Osteoblast (primary cell): ENCODE measurements around the gene PUM2. TPM values are rescaled to one million over a fixed set of nuclear protein-coding genes. Genes with fewer than 3 reads are reported as not detected.
"Not testable (repeated sequence)": the region's sequence is repeated elsewhere in the genome, so short reads cannot be mapped to it uniquely, and the experiment has no call there.

ENCODE experiments used
- DNase-seq: peaks from one replicate; pipeline ENCODE4 v3.0.0; 2011; ENCODE audit warnings: low spot score, mixed read lengths; ENCODE audit not compliant: insufficient read length; ENCODE audit errors: missing footprints
- H2AFZ ChIP-seq: 2 replicates; pipeline ENCODE4 v1.6.0; 2011; ENCODE audit warnings: mild to moderate bottlenecking, low read length
- H3K27ac ChIP-seq: 2 replicates; pipeline ENCODE4 v1.5.1; 2011; ENCODE audit warnings: mild to moderate bottlenecking, low read depth, low read length, moderate library complexity
- H3K27me3 ChIP-seq: 2 replicates; pipeline ENCODE4 v1.6.0; 2012; ENCODE audit warnings: mild to moderate bottlenecking, control low read depth, inconsistent platforms, low read length, moderate library complexity; ENCODE audit not compliant: insufficient read depth
- H3K36me3 ChIP-seq: 2 replicates; pipeline ENCODE4 v1.5.1; 2011; ENCODE audit warnings: mild to moderate bottlenecking, low read length, control low read depth, moderate library complexity; ENCODE audit not compliant: insufficient read depth
- H3K4me1 ChIP-seq: 2 replicates; pipeline ENCODE4 v1.5.1; 2011; ENCODE audit warnings: mild to moderate bottlenecking, low read length, control low read depth, moderate library complexity; ENCODE audit not compliant: insufficient read depth
- H3K4me2 ChIP-seq: 2 replicates; pipeline ENCODE4 v1.6.0; 2011; ENCODE audit warnings: mild to moderate bottlenecking, low read length; ENCODE audit not compliant: insufficient read depth
- H3K4me3 ChIP-seq: fragments of 200-600 bp; sonication (generic); 3 replicates; pipeline ENCODE4 v1.5.1; 2012; ENCODE audit warnings: mild to moderate bottlenecking, low read length, inconsistent platforms; ENCODE audit not compliant: insufficient read depth
- H3K79me2 ChIP-seq: 2 replicates; pipeline ENCODE4 v1.6.0; 2012; ENCODE audit warnings: mild to moderate bottlenecking, low read length, control low read depth, inconsistent platforms; ENCODE audit not compliant: insufficient read depth
- H3K9me3 ChIP-seq: 2 replicates; pipeline ENCODE4 v1.5.1; 2011; ENCODE audit warnings: low read depth, low read length, control low read depth
- H4K20me1 ChIP-seq: 2 replicates; pipeline ENCODE4 v1.6.0; 2012; ENCODE audit warnings: mild to moderate bottlenecking, low read length, control low read depth; ENCODE audit not compliant: insufficient read depth
- CTCF ChIP-seq: IDR thresholded peaks from 2 replicates; pipeline ENCODE4 v1.5.1; 2011; ENCODE audit warnings: mild to moderate bottlenecking, low read depth, low read length, moderate library complexity; ENCODE audit errors: extremely low read depth
- total RNA-seq: library from RNA; depleted of rRNA; stranded (reverse); fragments of >200 nt; gene quantifications from 2 replicates; pipeline ENCODE4 v1.2.3, GENCODE V29; 2012

Gene PUM2
- total RNA-seq, 1 donor: 45.2 TPM

- Histone ChIP-seq H2AFZ (no peak overlapping the region), H3K36me3 (peaks cover 45% of the 10 kb centered on the region), H3K4me1 (no peaks in the 10 kb centered on the region), H3K27ac (no peak overlapping the region), H3K79me2 (peaks cover 43% of the 10 kb centered on the region), H3K4me3 (no peak overlapping the region), H3K4me2 (no peak overlapping the region), H4K20me1 (no peaks in the 10 kb centered on the region), H3K27me3 (no peaks in the 10 kb centered on the region), H3K9me3 (no peaks in the 10 kb centered on the region)
- DNase-seq: no peak
- TF ChIP-seq CTCF: no peak
Observed at GRCh38 chr2:20281876-20282275, 68.8 kb downstream of the PUM2 start.

GRCh38 chr2:20273042-20273441, 77.6 kb downstream of the PUM2 start:
- Histone ChIP-seq H3K4me1 (peaks cover 3% of the 10 kb centered on the region), H3K79me2 (peaks cover 16% of the 10 kb centered on the region), H3K36me3 (peaks cover 1% of the 10 kb centered on the region), H3K9me3 (no peaks in the 10 kb centered on the region), H3K27ac (no peak overlapping the region), H3K4me3 (no peak overlapping the region), H2AFZ (no peak overlapping the region), H3K27me3 (no peaks in the 10 kb centered on the region), H4K20me1 (no peaks in the 10 kb centered on the region), H3K4me2 (no peak overlapping the region)
- no peak for TF ChIP-seq CTCF
- DNase-seq: no peak

GRCh38 chr2:20268317-20268716, 82.3 kb downstream of the PUM2 start:
- H2AFZ ChIP-seq, H3K4me2 ChIP-seq, DNase-seq, H3K27ac ChIP-seq, H3K36me3 ChIP-seq, H3K79me2 ChIP-seq, H3K27me3 ChIP-seq, H3K4me3 ChIP-seq, H3K9me3 ChIP-seq, H3K4me1 ChIP-seq, H4K20me1 ChIP-seq: not testable (repeated sequence)

GRCh38 chr2:20267529-20267928, 83.1 kb downstream of the PUM2 start:
- peaks cover 6% of the 10 kb centered on the region for H3K36me3 ChIP-seq
- H3K4me3 ChIP-seq: no peak overlapping the region
- H3K4me1 ChIP-seq: no peaks in the 10 kb centered on the region
- no peaks in the 10 kb centered on the region for H3K9me3 ChIP-seq
- peaks cover 5% of the 10 kb centered on the region for H3K79me2 ChIP-seq
- no peak for TF ChIP-seq CTCF
- no peak overlapping the region for H2AFZ ChIP-seq
- no peaks in the 10 kb centered on the region for H3K27me3 ChIP-seq
- H3K4me2 ChIP-seq: no peak overlapping the region
- no peak for DNase-seq
- H4K20me1 ChIP-seq: peaks cover 3% of the 10 kb centered on the region
- H3K27ac ChIP-seq: no peak overlapping the region
